HepG2 (cell line): Measurements from ENCODE around the gene CLDN5. TPM values are rescaled to one million over a fixed set of nuclear protein-coding genes. Genes with fewer than 3 reads are reported as not detected.

ENCODE experiments used
- ADNP ChIP-seq: sonication (generic); formaldehyde crosslinking; IDR thresholded peaks from 2 replicates; pipeline ENCODE4 v1.4.0; 2020; ENCODE audit warnings: missing genetic modification reagents
- GTF3A ChIP-seq: sonication (generic); formaldehyde crosslinking; conservative IDR thresholded peaks from 2 replicates; pipeline ENCODE4 v1.4.0; 2020; ENCODE audit warnings: mild to moderate bottlenecking, missing genetic modification reagents
- KLF16 ChIP-seq, 2 experiments: sonication (generic) in 1 of 2; formaldehyde crosslinking in 1 of 2; IDR thresholded peaks; 2 replicates each; pipeline versions ENCODE4 v1.6.1 to v1.8.0; 2016 to 2023; ENCODE audit warnings: missing genetic modification reagents in 2 of 2, missing compliant biosample characterization in 1 of 2
- KLF6 ChIP-seq: IDR thresholded peaks from 2 replicates; pipeline ENCODE4 v1.8.0; 2016; ENCODE audit warnings: missing biosample characterization, missing genetic modification reagents
- KMT2A ChIP-seq: sonication (generic); formaldehyde crosslinking; IDR thresholded peaks from 2 replicates; pipeline ENCODE4 v1.4.0; 2020; ENCODE audit warnings: missing genetic modification reagents
- MEIS2 ChIP-seq: sonication (generic); formaldehyde crosslinking; IDR thresholded peaks from 2 replicates; pipeline ENCODE4 v1.9.0; 2021; ENCODE audit warnings: mild to moderate bottlenecking, missing genetic modification reagents
- NR2F2 ChIP-seq: IDR thresholded peaks from 2 replicates; pipeline ENCODE4 v1.6.1; 2012; ENCODE audit warnings: low read depth, inconsistent platforms, borderline replicate concordance
- PAF1 ChIP-seq: IDR thresholded peaks from 2 replicates; pipeline ENCODE4 v1.6.1; 2016; ENCODE audit warnings: missing genetic modification reagents, missing compliant biosample characterization
- RELA ChIP-seq: sonication (generic); formaldehyde crosslinking; IDR thresholded peaks from 2 replicates; pipeline ENCODE4 v1.4.0; 2020; ENCODE audit warnings: missing genetic modification reagents
- ZNF264 ChIP-seq: sonication (generic); formaldehyde crosslinking; IDR thresholded peaks from 2 replicates; pipeline ENCODE4 v1.4.0; 2020; ENCODE audit warnings: missing genetic modification reagents
- polyA plus RNA-seq, 8 experiments: library from polyadenylated mRNA; depleted of rRNA in 3 of 8; stranded (reverse) in 7 of 8; unstranded in 1 of 8; fragments of >200 nt; fragmentation: Illumina TruSeq in 4 of 8; extraction: Trizol in 4 of 8; gene quantifications; 2 replicates each; pipeline versions ENCODE4 v1.2.1 to v1.2.3, GENCODE V29; 2011 to 2016; ENCODE audit warnings: low read depth in 4 of 8, missing spikeins in 1 of 8, mixed read lengths in 1 of 8; ENCODE audit not compliant: insufficient read depth in 1 of 8
- total RNA-seq, 5 experiments: library from RNA; depleted of rRNA; stranded (reverse); fragments of >200 nt; fragmentation: Illumina TruSeq; extraction: Trizol; gene quantifications; 2 replicates each; pipeline ENCODE4 v1.2.3, GENCODE V29; 2016; ENCODE audit warnings: low read depth in 1 of 5
- TF ChIP-seq, protein P1 (sequence below): sonication (generic); formaldehyde crosslinking; IDR thresholded peaks from 2 replicates; pipeline ENCODE4 v1.4.0; 2020; ENCODE audit warnings: low read depth, missing genetic modification reagents
- TF ChIP-seq, protein P2 (sequence below): sonication (generic); formaldehyde crosslinking; IDR thresholded peaks from 2 replicates; pipeline ENCODE4 v1.8.0; 2022; ENCODE audit warnings: missing genetic modification reagents, mild to moderate bottlenecking, inconsistent platforms, borderline replicate concordance
- TF ChIP-seq, protein P3 (sequence below): sonication (generic); formaldehyde crosslinking; IDR thresholded peaks from 2 replicates; pipeline ENCODE4 v1.4.0; 2020; ENCODE audit warnings: mild to moderate bottlenecking, missing genetic modification reagents
- TF ChIP-seq, protein P4 (sequence below): sonication (generic); formaldehyde crosslinking; IDR thresholded peaks from 2 replicates; pipeline ENCODE4 v1.4.0; 2020; ENCODE audit warnings: missing genetic modification reagents
- TF ChIP-seq, protein P5 (sequence below), 2 experiments: sonication (generic) in 1 of 2; formaldehyde crosslinking in 1 of 2; IDR thresholded peaks; 2 replicates each; pipeline versions ENCODE4 v1.5.1 to v1.6.1; 2011 to 2020; ENCODE audit warnings: borderline replicate concordance in 1 of 2, low read depth in 1 of 2, low read length in 1 of 2, mild to moderate bottlenecking in 1 of 2, missing genetic modification reagents in 1 of 2, moderate library complexity in 1 of 2
- TF ChIP-seq, protein P6 (sequence below): sonication (generic); formaldehyde crosslinking; IDR thresholded peaks from 2 replicates; pipeline ENCODE4; 2020; ENCODE audit warnings: missing genetic modification reagents, mild to moderate bottlenecking, borderline replicate concordance

CLDN5 gene
- total and polyA plus RNA-seq, 2 of the 13 experiments (the other 11 are each of a cell fraction or from before 2014, with no cell fraction given) = not detected

DNA sequence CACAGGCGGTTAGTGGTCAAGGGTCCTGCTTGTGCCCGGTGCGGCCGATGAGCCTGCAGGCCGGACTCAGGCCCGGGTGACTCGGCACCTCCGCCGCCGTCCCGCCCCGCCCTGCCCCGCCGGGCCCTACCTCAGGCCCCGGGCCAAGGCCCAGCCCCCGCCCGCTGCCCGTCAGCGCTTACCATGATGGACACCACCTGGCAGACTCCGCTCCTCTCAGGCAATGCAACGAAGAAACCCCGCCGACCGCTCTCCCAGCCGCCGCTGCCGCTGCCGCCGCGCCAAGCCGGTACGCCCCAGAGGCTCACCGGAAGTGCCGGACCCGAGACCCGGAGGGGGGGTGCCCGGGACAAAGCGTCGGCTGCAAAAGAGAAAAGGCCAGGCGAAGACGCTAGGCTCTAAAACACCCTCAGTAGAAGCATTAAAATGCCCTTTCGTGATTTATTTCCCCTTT lies 45.3 kb downstream of the CLDN5 start, which contains the start of gene UFD1 (continued):
- TF ChIP-seq, protein P1, sequence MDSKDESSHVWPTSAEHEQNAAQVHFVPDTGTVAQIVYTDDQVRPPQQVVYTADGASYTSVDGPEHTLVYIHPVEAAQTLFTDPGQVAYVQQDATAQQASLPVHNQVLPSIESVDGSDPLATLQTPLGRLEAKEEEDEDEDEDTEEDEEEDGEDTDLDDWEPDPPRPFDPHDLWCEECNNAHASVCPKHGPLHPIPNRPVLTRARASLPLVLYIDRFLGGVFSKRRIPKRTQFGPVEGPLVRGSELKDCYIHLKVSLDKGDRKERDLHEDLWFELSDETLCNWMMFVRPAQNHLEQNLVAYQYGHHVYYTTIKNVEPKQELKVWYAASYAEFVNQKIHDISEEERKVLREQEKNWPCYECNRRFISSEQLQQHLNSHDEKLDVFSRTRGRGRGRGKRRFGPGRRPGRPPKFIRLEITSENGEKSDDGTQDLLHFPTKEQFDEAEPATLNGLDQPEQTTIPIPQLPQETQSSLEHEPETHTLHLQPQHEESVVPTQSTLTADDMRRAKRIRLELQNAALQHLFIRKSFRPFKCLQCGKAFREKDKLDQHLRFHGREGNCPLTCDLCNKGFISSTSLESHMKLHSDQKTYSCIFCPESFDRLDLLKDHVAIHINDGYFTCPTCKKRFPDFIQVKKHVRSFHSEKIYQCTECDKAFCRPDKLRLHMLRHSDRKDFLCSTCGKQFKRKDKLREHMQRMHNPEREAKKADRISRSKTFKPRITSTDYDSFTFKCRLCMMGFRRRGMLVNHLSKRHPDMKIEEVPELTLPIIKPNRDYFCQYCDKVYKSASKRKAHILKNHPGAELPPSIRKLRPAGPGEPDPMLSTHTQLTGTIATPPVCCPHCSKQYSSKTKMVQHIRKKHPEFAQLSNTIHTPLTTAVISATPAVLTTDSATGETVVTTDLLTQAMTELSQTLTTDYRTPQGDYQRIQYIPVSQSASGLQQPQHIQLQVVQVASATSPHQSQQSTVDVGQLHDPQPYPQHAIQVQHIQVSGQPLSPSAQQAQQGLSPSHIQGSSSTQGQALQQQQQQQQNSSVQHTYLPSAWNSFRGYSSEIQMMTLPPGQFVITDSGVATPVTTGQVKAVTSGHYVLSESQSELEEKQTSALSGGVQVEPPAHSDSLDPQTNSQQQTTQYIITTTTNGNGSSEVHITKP = peak; percentile 99
- TF ChIP-seq, protein P2, sequence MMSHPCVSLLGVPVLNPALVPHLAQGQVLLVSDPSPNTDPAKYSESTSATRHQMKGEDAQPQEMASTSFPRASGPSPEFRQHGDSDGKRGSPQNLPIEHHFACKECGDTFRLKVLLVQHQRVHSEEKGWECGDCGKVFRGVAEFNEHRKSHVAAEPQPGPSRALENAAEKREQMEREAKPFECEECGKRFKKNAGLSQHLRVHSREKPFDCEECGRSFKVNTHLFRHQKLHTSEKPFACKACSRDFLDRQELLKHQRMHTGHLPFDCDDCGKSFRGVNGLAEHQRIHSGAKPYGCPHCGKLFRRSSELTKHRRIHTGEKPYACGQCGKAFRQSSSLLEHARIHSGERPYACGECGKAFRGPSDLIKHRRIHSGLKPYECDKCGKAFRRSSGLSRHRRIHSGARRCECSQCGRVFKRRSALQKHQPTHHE (CRISPR knock-in tag) = no peak
- TF ChIP-seq, protein P3, sequence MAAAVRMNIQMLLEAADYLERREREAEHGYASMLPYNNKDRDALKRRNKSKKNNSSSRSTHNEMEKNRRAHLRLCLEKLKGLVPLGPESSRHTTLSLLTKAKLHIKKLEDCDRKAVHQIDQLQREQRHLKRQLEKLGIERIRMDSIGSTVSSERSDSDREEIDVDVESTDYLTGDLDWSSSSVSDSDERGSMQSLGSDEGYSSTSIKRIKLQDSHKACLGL (CRISPR knock-in tag) = 0 out of 2 replicates have a peak, but pooled peaks have one; percentile 38
- TF ChIP-seq, protein P4, sequence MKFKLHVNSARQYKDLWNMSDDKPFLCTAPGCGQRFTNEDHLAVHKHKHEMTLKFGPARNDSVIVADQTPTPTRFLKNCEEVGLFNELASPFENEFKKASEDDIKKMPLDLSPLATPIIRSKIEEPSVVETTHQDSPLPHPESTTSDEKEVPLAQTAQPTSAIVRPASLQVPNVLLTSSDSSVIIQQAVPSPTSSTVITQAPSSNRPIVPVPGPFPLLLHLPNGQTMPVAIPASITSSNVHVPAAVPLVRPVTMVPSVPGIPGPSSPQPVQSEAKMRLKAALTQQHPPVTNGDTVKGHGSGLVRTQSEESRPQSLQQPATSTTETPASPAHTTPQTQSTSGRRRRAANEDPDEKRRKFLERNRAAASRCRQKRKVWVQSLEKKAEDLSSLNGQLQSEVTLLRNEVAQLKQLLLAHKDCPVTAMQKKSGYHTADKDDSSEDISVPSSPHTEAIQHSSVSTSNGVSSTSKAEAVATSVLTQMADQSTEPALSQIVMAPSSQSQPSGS = 0 out of 2 replicates have a peak, but pooled peaks have one; percentile 1
- TF ChIP-seq, protein P5, sequence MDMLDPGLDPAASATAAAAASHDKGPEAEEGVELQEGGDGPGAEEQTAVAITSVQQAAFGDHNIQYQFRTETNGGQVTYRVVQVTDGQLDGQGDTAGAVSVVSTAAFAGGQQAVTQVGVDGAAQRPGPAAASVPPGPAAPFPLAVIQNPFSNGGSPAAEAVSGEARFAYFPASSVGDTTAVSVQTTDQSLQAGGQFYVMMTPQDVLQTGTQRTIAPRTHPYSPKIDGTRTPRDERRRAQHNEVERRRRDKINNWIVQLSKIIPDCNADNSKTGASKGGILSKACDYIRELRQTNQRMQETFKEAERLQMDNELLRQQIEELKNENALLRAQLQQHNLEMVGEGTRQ (IDR thresholded peaks at IDR 0.05; ENCODE audit: low read depth, low read length) = no peak
- TF ChIP-seq, protein P5 (CRISPR knock-in tag; IDR thresholded peaks at IDR 0.05; ENCODE audit: borderline replicate concordance) = no peak
- TF ChIP-seq ADNP (CRISPR knock-in tag) (no peak), ZNF264 (no peak), PAF1 (CRISPR knock-in tag) (no peak), MEIS2 (CRISPR knock-in tag) (no peak), KLF6 (0 out of 2 replicates have a peak, but pooled peaks have one; percentile 26), NR2F2 (no peak), KMT2A (CRISPR knock-in tag) (peak; percentile 63; the same call in 1 of the 2 replicates), RELA (CRISPR knock-in tag) (no peak), KLF16 (CRISPR knock-in tag; IDR thresholded peaks at IDR 0.05) (no peak), GTF3A (no peak)
- TF ChIP-seq, protein P6, sequence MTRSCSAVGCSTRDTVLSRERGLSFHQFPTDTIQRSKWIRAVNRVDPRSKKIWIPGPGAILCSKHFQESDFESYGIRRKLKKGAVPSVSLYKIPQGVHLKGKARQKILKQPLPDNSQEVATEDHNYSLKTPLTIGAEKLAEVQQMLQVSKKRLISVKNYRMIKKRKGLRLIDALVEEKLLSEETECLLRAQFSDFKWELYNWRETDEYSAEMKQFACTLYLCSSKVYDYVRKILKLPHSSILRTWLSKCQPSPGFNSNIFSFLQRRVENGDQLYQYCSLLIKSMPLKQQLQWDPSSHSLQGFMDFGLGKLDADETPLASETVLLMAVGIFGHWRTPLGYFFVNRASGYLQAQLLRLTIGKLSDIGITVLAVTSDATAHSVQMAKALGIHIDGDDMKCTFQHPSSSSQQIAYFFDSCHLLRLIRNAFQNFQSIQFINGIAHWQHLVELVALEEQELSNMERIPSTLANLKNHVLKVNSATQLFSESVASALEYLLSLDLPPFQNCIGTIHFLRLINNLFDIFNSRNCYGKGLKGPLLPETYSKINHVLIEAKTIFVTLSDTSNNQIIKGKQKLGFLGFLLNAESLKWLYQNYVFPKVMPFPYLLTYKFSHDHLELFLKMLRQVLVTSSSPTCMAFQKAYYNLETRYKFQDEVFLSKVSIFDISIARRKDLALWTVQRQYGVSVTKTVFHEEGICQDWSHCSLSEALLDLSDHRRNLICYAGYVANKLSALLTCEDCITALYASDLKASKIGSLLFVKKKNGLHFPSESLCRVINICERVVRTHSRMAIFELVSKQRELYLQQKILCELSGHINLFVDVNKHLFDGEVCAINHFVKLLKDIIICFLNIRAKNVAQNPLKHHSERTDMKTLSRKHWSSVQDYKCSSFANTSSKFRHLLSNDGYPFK = no peak
